CD4-positive, alpha-beta T cell treated with Interleukin-2 at 100 ng/mL for 4 hours (primary cell): ENCODE data around the gene TMEM201.
"Not testable (repeated sequence)": the region's sequence is repeated elsewhere in the genome, so short reads cannot be mapped to it uniquely, and the experiment has no call there.

Experiments used
- DNase-seq: peaks from one replicate; pipeline ENCODE4 v3.0.0-alpha.2; 2020; ENCODE audit warnings: low spot score

TMEM201 gene

DNA sequence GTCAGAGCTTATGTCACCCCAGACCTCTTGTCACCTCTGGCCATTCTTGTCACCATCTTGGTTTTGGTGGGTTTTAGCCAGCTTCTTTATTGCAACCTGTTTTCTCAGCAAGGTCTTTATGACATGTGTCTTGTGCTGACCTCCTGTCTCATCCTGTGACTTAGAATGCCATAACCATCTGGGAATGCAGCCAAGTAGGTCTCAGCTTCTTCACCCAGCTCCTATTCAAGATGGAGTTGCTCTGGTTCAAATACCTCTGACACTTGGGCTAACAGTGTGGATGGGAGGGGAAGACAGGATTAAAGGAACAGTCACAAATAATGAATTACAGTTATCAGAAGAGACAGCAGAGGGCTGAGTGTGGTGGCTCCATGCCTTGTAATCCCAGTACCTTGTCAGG, 32.3 kb downstream of the TMEM201 start:
- no peak for DNase-seq

DNA sequence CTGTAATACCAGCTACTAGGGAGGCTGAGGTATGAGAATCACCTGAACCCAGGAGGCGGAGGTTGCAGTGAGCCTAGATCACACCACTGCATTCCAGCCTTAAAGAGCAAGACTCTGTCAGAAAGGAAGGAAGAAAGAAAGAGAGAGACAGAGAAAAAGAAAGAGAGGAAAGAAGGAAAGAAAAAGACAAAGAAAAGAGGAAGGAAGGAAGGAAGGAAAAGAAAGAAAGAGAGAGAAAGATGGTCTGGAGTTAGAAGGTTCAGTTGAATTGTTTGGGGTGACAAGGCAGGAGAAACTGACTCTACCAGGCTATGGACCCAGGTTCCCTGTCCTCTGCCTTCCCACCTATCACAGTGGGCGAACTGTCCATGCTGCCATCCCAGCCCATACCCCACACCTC, 35.4 kb downstream of the TMEM201 start:
- no peak for DNase-seq

DNA sequence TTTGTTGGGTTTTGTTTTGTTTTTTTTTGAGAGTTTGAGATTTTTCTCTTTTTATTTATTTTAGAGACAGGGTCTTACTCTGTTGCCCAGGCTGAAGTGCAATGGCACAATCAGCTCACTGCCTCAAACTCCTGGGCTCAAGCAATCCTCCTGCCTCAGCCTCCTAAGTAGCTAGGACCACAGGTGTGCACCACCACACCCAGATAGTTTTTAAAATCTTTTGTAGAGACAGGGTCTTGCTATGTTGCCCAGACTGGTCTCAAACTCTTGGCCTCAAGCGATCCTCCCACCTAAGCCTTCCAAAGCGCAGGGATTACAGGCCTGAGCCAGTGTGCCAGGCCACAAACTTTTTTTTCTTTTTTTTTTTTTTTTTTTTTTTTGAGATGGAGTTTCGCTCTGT, 36.3 kb downstream of the TMEM201 start:
- not testable (repeated sequence) for DNase-seq

DNA sequence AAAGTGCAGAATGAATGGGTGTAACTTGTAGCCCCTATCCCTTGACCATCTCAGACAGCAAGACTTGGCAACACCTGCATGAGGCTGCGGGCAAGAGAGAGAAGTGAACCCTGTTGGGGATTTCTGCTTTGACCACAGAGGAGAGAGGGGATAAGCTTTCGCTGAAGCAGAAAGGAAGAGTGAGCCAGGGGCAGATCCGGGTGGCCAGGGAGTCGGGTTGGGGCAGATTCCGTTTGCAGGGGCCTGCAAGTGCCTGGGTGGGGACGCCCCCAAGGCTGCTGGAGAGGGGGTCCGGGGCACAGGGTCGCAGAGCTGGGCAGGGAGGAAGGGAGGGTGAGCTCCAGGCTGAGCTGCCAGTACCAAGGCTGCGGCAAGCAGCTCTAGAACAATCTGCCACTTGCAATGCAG, 37.5 kb downstream of the TMEM201 start:
- peak; percentile 39 for DNase-seq

DNA sequence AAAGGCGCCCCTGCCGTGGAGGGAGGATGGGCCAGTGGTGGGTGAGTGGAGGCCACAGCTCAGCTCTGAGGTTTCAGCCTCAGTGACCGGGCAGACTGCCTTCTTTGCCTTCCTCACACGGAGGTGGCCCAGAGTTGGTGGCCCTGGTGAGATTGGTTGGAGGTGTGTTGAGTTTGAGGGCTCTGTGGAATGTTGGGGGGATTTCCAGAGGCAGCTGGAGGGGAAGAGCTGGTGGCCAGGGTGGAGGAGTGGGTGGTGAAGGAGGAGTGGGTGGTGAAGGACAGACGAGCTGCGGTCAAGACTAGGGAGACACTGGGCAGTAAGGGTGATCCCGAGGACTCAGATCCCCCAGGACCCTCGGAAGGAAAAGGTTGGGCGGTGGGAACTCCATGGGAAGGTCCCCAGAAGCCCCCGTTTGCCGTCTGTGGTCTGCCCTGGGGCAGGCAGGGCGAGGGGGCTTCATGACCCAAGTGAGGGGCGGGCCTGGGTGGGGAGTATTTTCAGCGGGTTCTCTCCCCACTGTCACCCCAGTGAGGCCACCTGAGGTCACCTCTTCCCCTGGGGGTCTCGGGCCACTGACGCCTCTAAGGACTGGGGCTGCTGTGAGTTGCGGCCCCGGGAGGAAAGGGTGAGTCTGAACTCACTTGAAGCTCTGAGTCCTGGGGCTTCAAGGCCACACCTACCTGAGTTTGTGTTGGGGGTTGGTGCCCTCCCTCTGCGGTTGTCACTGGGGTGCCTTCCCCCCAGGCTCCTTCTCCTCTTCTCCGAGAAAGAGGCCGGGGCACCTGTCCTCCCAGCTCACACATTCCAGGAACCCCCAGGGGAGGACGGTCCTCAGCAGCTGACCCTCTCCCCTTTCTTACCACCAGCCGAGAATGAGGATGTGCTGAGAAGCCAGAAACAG, 40.1 kb downstream of the TMEM201 start:
- DNase-seq: peak; percentile 76

DNA sequence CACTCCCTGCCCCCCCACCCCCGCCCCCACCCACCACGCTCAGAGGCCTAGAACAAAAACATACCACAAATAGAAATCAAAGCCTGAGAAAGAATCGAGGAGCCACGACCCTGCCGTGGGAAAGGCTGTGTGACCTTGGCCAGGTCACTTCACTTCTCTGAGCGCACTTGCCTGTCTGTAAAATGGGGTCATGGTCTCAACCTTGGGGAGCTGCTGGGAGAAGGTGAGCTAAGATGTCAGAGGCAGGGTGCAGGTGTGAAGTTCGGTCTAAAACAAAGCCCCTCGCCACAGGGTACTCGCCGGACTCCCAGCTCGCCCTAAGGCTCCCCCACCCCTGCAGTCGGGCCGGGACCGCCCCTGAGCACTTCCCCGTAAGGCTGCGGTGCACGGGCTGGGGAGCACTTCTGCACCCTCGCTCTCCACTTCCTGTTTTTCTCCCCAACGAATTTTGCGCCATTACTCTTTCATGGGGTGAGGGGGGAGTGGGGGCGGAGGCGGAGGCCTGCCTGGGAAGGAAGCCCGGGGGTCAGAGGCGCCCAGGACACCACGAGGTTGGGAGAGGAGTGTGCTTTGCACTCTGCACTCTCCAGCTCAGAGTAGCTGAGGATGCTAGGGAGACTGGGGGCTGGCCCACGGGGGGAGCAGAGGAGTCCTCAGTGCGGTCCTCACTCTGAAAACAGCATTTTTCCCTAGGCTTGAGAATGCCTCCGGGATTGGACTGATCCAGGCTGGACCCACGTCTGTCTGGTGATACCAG, 40.9 kb downstream of the TMEM201 start:
- peak; percentile 78 for DNase-seq

DNA sequence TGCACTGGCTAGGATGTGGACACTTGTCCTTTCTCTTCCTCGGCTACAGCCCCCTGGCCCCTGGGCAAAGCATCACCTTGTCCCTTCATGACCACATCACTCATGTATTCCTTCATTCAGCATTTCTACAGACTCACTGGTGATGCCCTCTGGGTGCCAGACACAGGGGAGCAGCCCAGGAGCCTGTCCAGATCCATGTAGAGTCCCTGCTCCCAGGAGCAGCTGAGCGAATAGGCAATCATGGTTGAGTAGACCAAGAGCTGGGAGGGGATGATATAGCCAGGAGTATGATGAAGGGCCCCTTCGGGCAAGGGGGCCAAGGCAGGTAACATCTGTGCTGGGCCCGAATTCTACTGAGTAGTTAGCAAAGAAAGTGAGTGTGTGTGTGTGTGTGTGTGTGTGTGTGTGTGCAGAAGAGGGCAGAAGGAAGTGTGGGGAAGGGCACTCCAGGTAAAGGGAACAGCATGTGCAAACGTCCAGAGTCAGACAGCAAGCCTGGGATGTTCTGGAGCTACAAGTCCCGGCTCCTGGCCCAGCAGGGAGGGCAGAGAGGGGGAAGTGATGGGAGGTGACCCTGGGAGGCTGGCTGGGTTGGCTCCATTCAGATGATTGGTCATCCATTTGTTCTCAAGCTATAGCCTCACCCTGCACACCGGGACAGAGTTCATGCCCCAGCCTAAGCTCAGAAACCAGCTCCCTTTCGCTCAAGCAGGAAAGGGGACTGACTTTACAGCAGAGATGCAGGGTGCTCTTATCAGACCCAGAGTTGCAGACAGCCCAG, 41.8 kb downstream of the TMEM201 start:
- peak; percentile 11 for DNase-seq

DNA sequence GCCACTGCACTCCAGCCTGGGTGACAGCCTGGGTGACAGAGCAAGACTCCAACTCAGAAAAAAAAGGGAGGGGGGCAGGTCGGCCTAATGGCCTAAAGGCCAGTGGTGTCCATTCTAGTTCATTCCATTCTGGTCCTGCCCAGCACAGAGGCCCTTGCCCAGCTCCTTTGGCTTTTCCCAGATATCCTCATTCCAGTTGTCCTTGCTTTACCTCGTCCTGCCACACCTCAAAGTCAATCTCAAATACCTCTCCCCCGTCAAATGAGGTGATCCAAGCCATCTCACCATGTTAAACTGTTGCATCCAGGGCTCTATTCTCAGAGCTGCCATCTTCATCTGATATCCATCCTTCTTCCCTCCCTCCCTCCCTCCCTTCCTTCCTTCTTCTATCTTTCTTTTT, 42.9 kb downstream of the TMEM201 start:
- no peak for DNase-seq

DNA sequence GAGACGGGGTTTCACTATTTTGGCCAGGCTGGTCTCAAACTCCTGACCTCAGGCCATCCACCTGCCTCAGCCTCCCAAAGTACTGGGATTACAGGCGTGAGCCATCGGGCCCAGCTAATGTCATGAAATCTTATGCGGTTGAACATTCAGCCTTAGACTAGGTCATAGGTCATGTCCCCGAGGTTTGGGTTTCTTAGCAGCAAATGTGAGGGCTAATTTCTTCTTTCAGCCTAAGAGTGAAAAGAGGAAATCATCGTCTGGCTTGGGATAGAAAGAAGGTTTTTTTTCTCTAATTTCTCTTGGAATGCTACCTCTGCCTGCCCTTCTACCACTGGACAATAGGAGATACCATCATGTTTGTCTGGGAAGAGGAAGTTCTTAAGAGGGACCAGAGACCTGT, 44.8 kb downstream of the TMEM201 start:
- no peak for DNase-seq

DNA sequence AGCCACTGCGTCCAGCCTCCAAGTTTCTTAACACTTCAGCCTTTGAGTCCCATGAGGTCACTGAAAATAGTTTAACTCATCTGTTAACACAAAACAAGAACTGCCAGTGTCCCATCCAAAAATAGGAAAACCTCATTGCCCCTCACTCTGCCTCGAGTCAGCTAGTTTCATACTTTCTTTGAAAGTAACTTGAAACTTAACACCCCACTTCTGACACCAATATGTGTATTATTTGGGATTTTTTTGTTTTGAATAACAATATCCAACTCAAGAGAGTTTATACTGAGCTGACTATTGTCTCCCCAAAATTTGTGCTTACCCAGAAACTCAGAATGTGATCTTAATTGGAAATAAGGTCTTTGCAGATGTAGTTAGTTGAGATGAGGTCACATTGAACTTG, 45.9 kb downstream of the TMEM201 start:
- DNase-seq: no peak

DNA sequence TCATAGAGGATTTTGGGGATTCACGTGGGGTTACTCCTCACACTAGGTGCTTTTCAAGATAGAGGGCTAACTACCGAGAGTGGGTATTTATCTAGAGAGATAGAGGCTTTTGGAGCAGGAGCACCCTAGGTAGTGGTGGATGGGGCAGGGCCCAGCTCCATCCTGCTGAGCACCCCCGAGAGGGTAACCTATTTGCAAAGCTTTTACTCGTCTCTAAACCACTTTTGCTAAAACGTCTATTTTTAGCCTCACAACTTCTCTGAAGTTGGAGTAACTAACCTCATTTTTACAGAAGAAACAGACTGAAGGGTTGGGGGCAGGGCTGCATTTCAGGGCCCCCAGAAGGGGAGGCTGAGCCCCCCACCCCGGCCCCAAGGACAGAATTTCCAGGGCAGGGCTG, 50.5 kb downstream of the TMEM201 start:
- no peak for DNase-seq

DNA sequence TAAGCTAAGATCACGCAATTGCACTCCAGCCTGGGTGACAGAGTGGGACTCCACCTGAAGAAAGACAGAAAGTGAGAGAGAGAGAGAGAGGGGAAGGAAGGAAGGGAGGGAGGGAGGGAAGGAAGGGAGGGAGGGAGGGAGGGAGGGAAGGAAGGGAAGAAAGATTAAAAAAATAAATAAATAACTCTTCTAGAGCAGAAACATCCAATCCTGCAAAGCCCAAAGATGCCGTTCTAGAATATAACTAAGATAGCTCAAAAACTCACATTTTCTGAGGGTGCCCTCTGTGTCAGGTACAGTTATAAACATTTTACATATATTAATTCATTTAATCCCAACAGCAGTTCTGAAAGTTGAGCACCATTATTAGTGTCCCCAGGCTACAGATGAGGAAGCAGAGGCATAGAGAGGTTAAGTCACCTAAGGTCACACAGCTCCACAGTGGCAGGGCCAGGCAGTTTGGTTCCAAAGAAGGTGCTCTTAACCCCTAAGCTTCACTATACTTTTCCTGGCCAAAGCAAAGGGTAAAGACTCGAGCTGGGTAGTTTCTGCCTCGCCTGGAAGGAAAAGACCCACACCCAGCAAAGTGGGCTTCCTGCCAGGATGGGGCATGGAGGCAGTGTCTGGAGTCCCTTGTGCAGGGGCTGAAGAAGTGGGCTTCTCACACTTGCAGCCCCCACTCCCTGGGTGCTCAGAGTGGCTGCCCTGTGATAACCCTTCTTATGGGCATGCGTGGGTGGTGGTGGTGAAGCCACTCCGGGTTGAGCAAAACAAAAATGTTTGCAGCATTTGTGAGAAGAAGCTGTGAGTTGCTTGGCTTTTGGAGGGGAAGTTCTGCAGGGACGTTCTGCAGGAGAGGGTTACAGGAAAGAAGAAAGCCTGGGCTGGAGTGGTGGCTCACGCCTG, 54.9 kb downstream of the TMEM201 start:
- DNase-seq: no peak

DNA sequence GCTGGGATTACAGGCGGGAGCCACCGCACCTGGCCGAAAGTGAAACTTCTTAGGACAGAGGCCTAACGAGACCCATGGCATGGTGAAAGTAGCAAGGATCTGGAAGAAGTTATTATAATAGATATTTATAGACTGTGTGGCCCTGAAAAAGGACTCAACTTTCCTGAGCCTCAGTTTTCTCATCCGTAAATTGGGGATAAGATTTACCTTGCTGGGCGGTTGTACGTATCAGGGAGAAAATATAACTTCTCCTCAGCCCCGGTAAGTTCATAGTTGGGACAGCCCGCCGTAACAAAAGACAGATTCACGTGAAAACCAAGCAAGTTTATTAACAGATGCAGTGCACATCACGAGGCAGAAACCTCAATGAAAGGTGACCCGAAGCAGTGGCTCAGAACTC, 57.3 kb downstream of the TMEM201 start:
- no peak for DNase-seq

DNA sequence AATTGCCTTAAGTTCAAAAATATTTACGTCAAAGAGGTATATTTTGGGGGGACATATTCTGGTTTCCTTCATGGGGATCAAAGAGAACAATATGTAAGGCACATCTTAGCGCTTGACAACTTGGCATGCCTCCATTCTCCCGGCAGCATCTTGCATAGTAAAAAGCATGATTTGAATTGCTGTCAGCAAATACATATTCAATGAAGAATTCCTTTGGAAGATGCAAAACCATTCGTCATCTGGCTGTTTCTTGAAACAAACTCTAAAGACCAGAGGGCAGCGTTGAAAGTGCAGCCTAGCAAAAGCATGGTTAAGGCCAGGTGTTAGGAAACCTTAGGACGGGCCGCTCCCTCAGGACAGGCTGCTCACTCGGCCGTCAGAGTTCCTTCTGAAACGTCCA, 59.5 kb downstream of the TMEM201 start:
- no peak for DNase-seq

DNA sequence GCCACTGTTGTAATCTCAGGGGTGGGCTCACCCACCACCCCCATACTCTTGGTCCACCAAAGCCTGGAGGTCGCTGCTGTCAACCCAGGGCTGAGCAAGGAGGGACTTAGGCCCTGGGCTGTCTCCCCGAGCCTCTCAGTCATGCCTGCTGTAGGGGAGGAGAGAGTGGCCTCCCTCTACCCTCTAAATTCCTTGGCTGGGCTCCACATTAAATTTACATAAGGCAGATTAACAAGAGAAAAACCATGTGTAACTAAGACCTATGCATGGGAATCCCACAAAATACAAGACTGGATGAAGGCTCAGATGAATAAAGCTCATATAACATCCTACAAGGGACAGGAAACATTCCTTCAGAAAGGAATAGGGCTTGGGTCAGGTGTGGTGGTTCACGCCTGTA, 61.1 kb downstream of the TMEM201 start:
- no peak for DNase-seq

DNA sequence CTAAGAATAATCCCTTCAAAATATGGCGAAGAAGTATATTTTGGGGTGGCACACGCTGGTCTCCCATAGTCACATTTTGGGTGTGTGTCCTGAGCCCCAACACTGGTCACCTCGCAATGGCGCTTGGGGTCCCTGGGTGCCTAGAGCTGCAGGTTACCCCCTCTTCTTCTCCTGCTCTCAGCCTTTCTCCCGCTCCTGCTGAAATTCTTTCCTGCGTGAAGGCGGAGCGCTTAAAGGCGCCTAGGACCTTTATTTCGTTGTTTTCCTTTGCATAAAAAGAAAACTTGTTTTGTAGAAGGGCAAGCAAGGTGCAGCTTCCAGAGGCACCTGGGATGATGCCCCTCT, 62.5 kb downstream of the TMEM201 start:
- DNase-seq: no peak

DNA sequence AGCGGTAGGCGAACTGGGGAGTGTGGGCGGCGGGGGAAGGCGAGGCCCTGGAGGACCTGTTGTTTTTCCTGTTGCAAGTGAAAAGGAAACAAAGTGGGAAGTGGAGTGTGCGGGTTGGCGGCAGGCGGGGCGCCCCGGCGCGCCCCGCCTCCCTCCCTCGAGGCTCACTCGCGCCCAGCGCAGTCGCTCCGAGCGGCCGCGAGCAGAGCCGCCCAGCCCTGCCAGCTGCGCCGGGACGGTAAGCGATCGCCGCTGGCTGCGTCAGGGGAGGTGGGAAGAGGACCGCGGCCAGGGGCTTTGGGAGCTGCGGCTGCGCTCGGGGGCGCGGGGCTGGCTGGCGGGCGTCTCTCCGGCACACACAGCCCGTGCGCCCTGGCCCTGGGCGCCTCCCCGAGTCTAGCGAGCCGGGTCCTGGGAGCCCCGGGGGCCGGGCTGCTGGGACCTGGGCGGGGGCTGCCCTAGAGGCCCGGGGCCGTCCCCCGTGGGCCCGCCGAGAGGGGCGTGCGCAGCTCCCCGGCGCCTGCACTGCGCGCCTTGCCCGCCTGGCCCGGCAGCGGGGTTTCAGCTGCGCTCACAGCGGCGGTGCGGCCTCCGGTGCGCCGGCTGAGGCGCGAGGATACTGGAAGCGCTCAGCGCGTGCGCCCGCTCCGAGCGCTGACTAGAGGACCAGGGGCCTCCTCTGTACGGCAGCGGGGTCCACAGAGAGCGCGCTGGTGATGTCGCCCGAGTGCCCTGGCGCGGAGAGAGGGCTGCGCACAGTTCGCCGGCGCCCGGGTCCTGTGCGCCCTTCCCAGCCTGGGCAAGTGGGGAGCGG, 63.1 kb downstream of the TMEM201 start, which contains the start of gene PIK3CD:
PIK3CD (plus strand) TSS at position 167 of the 814 bp plus-strand sequence. CDS start 58,725 bp downstream, outside the sequence.
- DNase-seq: peak; percentile 30

DNA sequence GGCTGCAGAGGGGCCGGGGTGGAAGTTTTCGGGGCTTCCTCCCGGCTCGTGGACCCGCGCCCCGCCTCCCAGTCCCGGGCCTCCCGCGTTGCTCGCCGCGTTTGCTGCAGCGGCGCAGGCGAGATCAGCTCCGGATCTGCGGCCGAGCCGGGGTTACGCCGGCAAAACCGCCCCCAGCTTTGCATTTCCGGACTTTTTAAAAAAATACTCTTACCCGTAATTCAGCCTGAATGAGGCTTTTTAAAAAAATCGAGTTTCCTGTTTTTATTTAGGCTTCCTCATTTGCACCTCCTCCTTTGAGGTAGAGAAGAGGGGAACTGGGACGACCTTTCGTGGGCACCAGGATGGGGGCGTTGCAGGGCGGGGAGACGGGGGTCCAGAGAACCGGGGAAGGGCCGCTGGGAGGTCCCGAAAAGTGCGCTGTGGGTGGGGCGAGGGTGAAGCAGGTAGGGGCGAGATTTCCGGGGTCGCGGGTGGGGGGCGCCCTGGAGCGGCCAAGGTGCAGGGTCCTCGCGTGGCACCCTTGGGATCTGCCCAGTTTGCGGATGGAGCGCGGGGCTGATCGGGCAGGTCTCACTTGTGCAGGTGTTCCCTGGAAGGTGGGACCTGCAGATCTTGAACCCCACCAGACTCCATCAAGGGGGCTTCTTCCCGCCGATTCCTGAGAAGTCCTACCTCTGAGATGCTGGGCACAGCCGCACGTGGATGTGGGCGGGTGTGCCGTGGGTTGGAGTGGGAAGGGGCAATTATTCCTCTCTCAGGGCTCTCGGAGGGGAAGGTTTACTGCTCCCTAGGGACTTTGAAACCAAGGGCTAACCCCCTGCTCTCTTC, 63.9 kb downstream of the TMEM201 start:
- peak; percentile 76 for DNase-seq

DNA sequence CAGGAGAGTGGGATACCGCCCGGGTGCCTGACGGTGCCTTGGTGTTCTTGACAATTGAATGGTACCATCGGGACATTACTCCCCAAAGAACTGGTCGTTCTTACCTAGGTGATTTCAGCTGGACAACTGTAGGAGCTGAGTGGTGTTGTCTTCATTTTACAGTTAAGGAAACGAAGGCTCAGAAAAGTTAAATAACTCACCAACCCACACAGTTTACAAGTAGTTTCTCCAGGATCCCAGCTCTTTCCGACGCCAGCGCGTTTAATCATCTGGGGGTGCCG, 64.4 kb downstream of the TMEM201 start:
- no peak for DNase-seq

DNA sequence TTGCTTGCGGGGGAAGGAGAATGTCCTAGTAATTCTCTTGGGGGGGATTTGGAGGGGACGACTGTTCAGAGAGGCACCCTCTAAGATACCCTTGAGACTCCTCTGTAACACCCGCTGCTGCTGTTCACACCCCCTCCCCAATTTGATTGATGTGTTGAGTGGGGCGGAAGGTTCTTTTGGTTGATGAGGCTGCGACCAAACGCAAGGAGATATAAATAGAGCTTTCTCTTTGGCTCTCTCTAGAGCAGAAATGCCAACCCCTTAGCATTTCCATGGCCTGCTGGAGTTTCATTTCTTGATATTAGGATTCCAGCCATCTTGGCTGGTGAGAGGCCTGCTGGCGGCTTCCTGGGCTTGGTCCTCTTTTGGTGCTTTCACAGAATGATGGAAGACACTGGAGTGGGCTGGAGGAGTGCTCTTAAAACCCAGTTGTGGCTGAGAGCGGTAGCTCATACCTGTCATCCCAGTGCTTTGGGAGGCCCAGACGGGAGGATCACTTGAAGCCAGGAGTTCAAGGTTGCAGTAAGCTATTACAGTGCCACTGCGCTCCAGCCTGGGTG, 64.9 kb downstream of the TMEM201 start:
- peak; percentile 32 for DNase-seq
